ENCODE data around the gene VTN.

- TF ChIP-seq NR3C1 (IDR thresholded peaks at IDR 0.05) = no peak
- TF ChIP-seq, protein P1, sequence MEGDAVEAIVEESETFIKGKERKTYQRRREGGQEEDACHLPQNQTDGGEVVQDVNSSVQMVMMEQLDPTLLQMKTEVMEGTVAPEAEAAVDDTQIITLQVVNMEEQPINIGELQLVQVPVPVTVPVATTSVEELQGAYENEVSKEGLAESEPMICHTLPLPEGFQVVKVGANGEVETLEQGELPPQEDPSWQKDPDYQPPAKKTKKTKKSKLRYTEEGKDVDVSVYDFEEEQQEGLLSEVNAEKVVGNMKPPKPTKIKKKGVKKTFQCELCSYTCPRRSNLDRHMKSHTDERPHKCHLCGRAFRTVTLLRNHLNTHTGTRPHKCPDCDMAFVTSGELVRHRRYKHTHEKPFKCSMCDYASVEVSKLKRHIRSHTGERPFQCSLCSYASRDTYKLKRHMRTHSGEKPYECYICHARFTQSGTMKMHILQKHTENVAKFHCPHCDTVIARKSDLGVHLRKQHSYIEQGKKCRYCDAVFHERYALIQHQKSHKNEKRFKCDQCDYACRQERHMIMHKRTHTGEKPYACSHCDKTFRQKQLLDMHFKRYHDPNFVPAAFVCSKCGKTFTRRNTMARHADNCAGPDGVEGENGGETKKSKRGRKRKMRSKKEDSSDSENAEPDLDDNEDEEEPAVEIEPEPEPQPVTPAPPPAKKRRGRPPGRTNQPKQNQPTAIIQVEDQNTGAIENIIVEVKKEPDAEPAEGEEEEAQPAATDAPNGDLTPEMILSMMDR (IDR thresholded peaks at IDR 0.05) = no peak
- TF ChIP-seq, protein P2, sequence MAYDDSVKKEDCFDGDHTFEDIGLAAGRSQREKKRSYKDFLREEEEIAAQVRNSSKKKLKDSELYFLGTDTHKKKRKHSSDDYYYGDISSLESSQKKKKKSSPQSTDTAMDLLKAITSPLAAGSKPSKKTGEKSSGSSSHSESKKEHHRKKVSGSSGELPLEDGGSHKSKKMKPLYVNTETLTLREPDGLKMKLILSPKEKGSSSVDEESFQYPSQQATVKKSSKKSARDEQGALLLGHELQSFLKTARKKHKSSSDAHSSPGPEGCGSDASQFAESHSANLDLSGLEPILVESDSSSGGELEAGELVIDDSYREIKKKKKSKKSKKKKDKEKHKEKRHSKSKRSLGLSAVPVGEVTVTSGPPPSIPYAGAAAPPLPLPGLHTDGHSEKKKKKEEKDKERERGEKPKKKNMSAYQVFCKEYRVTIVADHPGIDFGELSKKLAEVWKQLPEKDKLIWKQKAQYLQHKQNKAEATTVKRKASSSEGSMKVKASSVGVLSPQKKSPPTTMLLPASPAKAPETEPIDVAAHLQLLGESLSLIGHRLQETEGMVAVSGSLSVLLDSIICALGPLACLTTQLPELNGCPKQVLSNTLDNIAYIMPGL (CRISPR knock-in tag; IDR thresholded peaks at IDR 0.05; ENCODE audit: borderline replicate concordance) = no peak
- TF ChIP-seq BHLHE40 (IDR thresholded peaks at IDR 0.05; ENCODE audit: low read depth, low read length) = no peak
- no peak for TF ChIP-seq RFX5 (IDR thresholded peaks at IDR 0.05)
- no peak for TF ChIP-seq SREBF2 (IDR thresholded peaks at IDR 0.05)
- no peak for TF ChIP-seq CEBPB (IDR thresholded peaks at IDR 0.05)
Observed at GRCh38 chr17:28415886-28416285, 45.8 kb upstream of the VTN start.

Data from A549 (cell line).